Lower leg skin (tissue), 4 donors: ENCODE results near the gene GGTA1. TPM values are rescaled to one million over a fixed set of nuclear protein-coding genes. Genes with fewer than 3 reads are reported as not detected.
"Not testable (repeated sequence)": the region's sequence is repeated elsewhere in the genome, so short reads cannot be mapped to it uniquely, and the experiment has no call there.

Experiments used
- DNase-seq, 2 donors: peaks; one replicate each; pipeline ENCODE4 v3.0.0-alpha.2; 2019; ENCODE audit warnings: low spot score in 2 of 2
- H3K4me3 ChIP-seq: fragments of 200-600 bp; sonication (generic); 2 replicates; pipeline ENCODE4 v1.5.1; 2017; ENCODE audit warnings: mild to moderate bottlenecking, low read depth; ENCODE audit not compliant: poor library complexity, severe bottlenecking
- POLR2A ChIP-seq, 2 donors: fragments of 450-650 bp; IDR thresholded peaks; one replicate each; pipeline ENCODE4 v1.6.1; 2016 to 2017; ENCODE audit warnings: antibody characterized with exemption in 2 of 2, mild to moderate bottlenecking in 1 of 2, moderate library complexity in 1 of 2
- WGBS, 2 donors: methylation state at CpG; one replicate each; pipeline ENCODE4 v1.1.5; 2018; 5-methylcytosine and 5-hydroxymethylcytosine counted together
- intact Hi-C: fragments of 100-400 bp; cut with DNase I; formaldehyde crosslinking; loops from one replicate; pipeline ENCODE4 v1.15.0; 2023; ENCODE audit warnings: low total_unique reads
- total RNA-seq, 4 donors: library from RNA; depleted of rRNA; stranded (reverse); fragments of >200 nt; gene quantifications; one replicate each; pipeline ENCODE4 v1.1.0, GENCODE V29; 2016
- TF ChIP-seq, protein P1 (sequence below), 3 donors: fragments of 450-650 bp; IDR thresholded peaks; one replicate each; pipeline ENCODE4 v1.5.1; 2016; ENCODE audit warnings: antibody characterized with exemption in 3 of 3, mild to moderate bottlenecking in 3 of 3, moderate library complexity in 2 of 3

GGTA1 gene
- total RNA-seq, 4 donors from 2014 or later, result 5.4 to 11.9 (median 8.0) TPM

DNA sequence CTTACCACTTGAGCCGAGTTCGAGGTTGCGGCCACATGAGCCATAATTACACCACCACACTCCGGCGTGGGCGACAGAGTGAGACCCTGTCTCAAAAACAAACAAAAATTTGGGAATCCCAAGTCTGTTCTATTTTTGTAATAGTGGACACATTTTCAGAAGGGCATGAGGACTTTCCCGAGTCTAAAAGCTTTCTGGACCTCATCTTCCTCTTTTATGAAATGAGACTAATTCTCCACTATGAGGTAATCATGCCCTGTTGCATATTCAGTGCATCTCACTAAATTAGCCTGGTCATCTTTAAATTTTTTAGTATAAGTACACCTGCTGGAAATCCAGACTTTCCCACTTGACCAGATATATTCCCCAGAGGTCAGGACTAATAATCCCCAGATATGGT, 55.7 kb downstream of the GGTA1 start:
- WGBS, 2 donors, result 93 to 95% methylated on average over 7 of the region's 7 CpGs
- H3K4me3 ChIP-seq, result no peak overlapping the region
- DNase-seq, result no peak
- intact Hi-C loops, result no loop called here
- TF ChIP-seq, protein P1, sequence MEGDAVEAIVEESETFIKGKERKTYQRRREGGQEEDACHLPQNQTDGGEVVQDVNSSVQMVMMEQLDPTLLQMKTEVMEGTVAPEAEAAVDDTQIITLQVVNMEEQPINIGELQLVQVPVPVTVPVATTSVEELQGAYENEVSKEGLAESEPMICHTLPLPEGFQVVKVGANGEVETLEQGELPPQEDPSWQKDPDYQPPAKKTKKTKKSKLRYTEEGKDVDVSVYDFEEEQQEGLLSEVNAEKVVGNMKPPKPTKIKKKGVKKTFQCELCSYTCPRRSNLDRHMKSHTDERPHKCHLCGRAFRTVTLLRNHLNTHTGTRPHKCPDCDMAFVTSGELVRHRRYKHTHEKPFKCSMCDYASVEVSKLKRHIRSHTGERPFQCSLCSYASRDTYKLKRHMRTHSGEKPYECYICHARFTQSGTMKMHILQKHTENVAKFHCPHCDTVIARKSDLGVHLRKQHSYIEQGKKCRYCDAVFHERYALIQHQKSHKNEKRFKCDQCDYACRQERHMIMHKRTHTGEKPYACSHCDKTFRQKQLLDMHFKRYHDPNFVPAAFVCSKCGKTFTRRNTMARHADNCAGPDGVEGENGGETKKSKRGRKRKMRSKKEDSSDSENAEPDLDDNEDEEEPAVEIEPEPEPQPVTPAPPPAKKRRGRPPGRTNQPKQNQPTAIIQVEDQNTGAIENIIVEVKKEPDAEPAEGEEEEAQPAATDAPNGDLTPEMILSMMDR (IDR thresholded peaks at IDR 0.05), result no peak
- TF ChIP-seq POLR2A (IDR thresholded peaks at IDR 0.05), result no peak

DNA sequence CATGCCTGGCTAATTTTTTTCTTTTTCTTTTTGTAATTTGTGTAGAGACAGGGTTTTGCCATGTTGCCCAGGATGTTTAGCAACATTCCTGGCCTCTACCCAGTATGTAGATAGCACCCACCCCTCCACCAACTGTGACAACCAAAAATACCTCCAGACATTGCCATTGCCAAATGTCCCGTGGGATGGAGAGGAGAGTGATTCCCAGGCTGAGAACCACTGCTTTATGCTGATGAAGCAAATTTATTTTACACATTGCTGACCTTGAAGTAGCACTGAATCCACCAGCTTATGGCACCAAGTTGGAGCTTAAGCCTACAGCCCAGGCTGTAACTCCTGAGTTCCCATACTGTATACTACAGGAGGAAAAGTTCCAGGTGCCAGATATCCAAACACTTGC, 58.5 kb downstream of the GGTA1 start:
- H3K4me3 ChIP-seq, result no peak overlapping the region
- no peak for TF ChIP-seq POLR2A (IDR thresholded peaks at IDR 0.05)
- TF ChIP-seq, protein P1 (IDR thresholded peaks at IDR 0.05), result no peak
- no peak for DNase-seq
- intact Hi-C loops, result no loop called here
- 59 to 76% methylated on average over 1 of the region's 1 CpG for WGBS, 2 donors

DNA sequence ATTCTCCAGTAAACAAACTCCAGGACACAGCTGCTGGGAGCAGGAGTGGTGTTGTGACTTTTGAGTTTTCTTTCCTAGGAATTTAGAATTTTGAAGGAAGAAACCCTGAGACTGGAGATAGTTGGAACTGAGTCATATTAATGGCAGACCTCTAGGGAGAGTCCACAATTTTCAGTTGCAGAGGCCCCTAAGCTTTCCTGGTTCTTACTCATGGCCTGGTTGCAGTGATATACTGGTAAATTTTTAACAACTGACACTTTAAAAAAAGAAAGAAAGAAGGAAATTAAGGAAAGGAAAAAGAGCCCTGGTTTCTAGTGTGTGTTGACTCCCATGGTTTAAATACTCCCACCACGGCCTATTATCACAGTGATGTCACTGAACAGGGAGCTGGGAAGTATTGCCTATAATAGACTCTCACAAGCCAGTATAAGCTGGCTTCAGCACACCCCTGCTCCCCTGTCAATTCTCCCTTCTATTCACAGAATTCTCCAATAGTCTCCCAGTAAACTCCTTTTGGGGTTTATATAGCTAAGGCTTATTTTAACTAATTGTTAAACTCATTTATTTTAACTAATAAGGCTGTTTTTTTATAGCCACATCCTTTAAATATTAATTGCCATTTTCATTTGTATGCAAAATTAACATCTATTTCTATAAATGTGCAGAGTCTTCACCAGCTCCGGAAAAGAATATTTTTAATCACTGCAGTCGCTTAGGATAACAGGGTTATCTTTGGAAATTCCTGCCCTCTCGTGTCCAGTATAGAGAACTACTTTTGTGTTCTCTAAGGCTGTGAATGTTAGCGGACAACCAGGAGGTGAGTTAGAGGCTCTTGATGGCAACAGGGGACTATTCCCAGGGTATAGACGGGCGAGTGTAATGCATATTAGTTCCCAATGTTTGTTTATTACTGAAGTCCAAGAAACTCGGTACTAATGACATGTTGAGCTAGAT, 59.7 kb downstream of the GGTA1 start:
- no peak overlapping the region for H3K4me3 ChIP-seq
- intact Hi-C loops, result no loop called here
- no peak for TF ChIP-seq POLR2A (IDR thresholded peaks at IDR 0.05)
- TF ChIP-seq, protein P1 (IDR thresholded peaks at IDR 0.05), result no peak
- no peak for DNase-seq
- WGBS, 2 donors, result 79 to 82% methylated on average over 8 of the region's 8 CpGs

DNA sequence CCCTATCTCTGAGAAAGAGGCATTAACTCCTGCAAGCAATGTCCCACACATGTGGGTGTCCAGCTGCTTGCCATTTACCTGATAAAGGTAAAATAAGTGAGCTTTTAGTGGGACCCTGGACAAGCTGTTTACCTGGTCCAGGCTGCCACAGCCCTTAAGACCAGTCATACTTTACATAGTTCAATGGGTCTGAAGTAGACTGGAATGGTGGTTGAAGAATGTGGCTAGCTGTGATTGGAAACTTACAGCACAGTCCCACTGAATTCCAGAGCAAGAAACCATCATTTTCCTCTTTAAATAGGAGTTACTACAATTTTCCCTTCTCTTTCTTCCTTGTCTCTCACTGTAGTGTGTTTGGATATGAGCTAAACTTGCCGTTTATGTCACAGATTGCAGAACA, 60.6 kb downstream of the GGTA1 start:
- 63 to 82% methylated on average over 1 of the region's 1 CpG for WGBS, 2 donors
- H3K4me3 ChIP-seq, result no peak overlapping the region
- no peak for TF ChIP-seq POLR2A (IDR thresholded peaks at IDR 0.05)
- TF ChIP-seq, protein P1 (IDR thresholded peaks at IDR 0.05), result no peak
- no peak for DNase-seq
- intact Hi-C loops, result no loop called here

DNA sequence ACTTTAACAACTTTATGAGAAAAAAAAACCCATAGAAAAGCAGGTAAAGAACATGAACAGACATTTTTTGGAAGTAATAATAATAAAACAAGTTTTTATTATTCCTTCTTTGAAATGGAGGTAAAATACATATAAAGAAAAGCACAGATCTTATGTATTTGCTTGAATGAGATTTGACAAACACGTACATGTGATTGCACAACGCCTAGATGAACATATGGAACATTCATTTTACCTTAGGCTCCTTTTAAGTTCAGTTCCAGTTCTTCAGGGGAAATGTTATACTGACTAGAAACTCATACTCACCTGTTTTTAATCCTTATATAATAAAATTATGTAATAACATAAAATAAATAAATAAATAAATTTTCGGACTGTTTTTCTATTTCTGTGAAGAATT, 61.8 kb downstream of the GGTA1 start:
- WGBS, 2 donors, result 55 to 93% methylated on average over 3 of the region's 3 CpGs
- no peak for DNase-seq
- no peak for TF ChIP-seq POLR2A (IDR thresholded peaks at IDR 0.05)
- TF ChIP-seq, protein P1 (IDR thresholded peaks at IDR 0.05), result no peak
- no peak overlapping the region for H3K4me3 ChIP-seq
- intact Hi-C loops, result no loop called here

DNA sequence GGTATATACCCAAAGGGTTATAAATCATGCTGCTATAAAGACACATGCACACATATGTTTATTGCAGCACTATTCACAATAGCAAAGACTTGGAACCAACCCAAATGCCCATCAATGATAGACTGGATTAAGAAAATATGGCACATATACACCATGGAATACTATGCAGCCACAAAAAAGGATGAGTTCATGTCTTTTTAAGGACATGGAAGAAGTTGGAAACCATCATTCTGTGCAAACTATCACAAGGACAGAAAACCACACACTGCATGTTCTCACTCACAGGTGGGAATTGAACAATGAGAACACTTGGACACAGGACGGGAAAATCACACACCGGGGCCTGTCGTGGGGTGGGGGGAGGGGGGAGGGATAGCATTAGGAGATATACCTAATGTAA, 62.6 kb downstream of the GGTA1 start:
- H3K4me3 ChIP-seq, intact Hi-C loops, DNase-seq: not testable (repeated sequence)
- WGBS, 2 donors, result 94% methylated on average over 3 of the region's 3 CpGs
